WTC11 (cell line): ENCODE measurements around the gene TAB3. TPM values are rescaled to one million over a fixed set of nuclear protein-coding genes. Genes with fewer than 3 reads are reported as not detected.

Experiments
- ATAC-seq: fragments of 200-7000 bp; cut with Tn5 transposase; 2 replicates; pipeline ENCODE4 v1.10.0; 2021; ENCODE audit warnings: mild to moderate bottlenecking, moderate library complexity
- CTCF ChIA-PET: fragments of 300-600 bp; sonication (Branson Sonifier 250); formaldehyde crosslinking; loops from one replicate; lab custom pipeline; 2021; ENCODE audit warnings: antibody characterized with exemption; lab: Charles Lee
- POLR2A ChIA-PET: fragments of 350-600 bp; sonication (Branson Sonifier 250); formaldehyde crosslinking; loops from one replicate; lab custom pipeline; 2021; ENCODE audit warnings: antibody characterized with exemption; lab: Charles Lee
- DNase-seq: peaks from one replicate; pipeline ENCODE4 v3.0.0; 2021; ENCODE audit warnings: low spot score
- H3K27ac Mint-ChIP-seq: 2 replicates; pipeline ENCODE4 v1.8.0; 2021; ENCODE audit warnings: mixed read lengths
- H3K27me3 Mint-ChIP-seq: 2 replicates; pipeline ENCODE4 v1.8.0; 2021; ENCODE audit warnings: low read depth, mild to moderate bottlenecking, moderate library complexity, mixed read lengths
- H3K36me3 Mint-ChIP-seq: 2 replicates; pipeline ENCODE4 v1.8.0; 2021; ENCODE audit warnings: mixed read lengths
- H3K4me1 Mint-ChIP-seq: 2 replicates; pipeline ENCODE4 v1.8.0; 2022; ENCODE audit warnings: mixed read lengths
- H3K4me3 Mint-ChIP-seq: 2 replicates; pipeline ENCODE4 v1.8.0; 2021; ENCODE audit warnings: mild to moderate bottlenecking, moderate library complexity, mixed read lengths
- H3K9me3 Mint-ChIP-seq: 2 replicates; pipeline ENCODE4 v1.8.0; 2021; ENCODE audit warnings: mixed read lengths
- ATF1 ChIP-seq: sonication (generic); formaldehyde crosslinking; IDR thresholded peaks from 2 replicates; pipeline ENCODE4 v1.8.1; 2023; ENCODE audit warnings: mild to moderate bottlenecking, moderate library complexity, missing genetic modification reagents
- ELF4 ChIP-seq: sonication (generic); formaldehyde crosslinking; IDR thresholded peaks from 2 replicates; pipeline ENCODE4 v1.8.1; 2022; ENCODE audit warnings: low read depth, mild to moderate bottlenecking, moderate library complexity, missing genetic modification reagents
- ETV6 ChIP-seq: sonication (generic); formaldehyde crosslinking; IDR thresholded peaks from 2 replicates; pipeline ENCODE4 v1.8.1; 2022; ENCODE audit warnings: mild to moderate bottlenecking, missing genetic modification reagents
- GRHL2 ChIP-seq: fragments of 250-450 bp; sonication (Bioruptor Pico); IDR thresholded peaks from 2 replicates; pipeline ENCODE4 v1.8.0; 2022; ENCODE audit warnings: mild to moderate bottlenecking, moderate library complexity; ENCODE audit not compliant: insufficient replicate concordance, severe bottlenecking
- JUN ChIP-seq: sonication (generic); formaldehyde crosslinking; IDR thresholded peaks from 2 replicates; pipeline ENCODE4 v1.8.0; 2023; ENCODE audit warnings: mild to moderate bottlenecking, missing genetic modification reagents
- NFATC4 ChIP-seq: fragments of 250-450 bp; sonication (Bioruptor Pico); IDR thresholded peaks from 2 replicates; pipeline ENCODE4 v1.9.0; 2021; ENCODE audit warnings: mild to moderate bottlenecking
- PRRX2 ChIP-seq: fragments of 250-450 bp; sonication (Bioruptor Pico); IDR thresholded peaks from 2 replicates; pipeline ENCODE4 v1.8.0; 2021; ENCODE audit warnings: mild to moderate bottlenecking
- RORB ChIP-seq: fragments of 250-450 bp; sonication (Bioruptor Pico); IDR thresholded peaks from 2 replicates; pipeline ENCODE4 v1.9.0; 2021; ENCODE audit warnings: mild to moderate bottlenecking
- SMAD3 ChIP-seq: sonication (generic); formaldehyde crosslinking; IDR thresholded peaks from 2 replicates; pipeline ENCODE4 v1.8.0; 2022; ENCODE audit warnings: missing genetic modification reagents, mild to moderate bottlenecking, borderline replicate concordance
- SOX15 ChIP-seq: fragments of 250-450 bp; sonication (Bioruptor Pico); IDR thresholded peaks from 2 replicates; pipeline ENCODE4 v1.9.0; 2021; ENCODE audit warnings: mild to moderate bottlenecking
- SP1 ChIP-seq: sonication (generic); formaldehyde crosslinking; conservative IDR thresholded peaks from 2 replicates; pipeline ENCODE4 v1.8.1; 2022; ENCODE audit warnings: missing genetic modification reagents
- TCF7 ChIP-seq: sonication (generic); formaldehyde crosslinking; IDR thresholded peaks from 2 replicates; pipeline ENCODE4 v1.8.0; 2022; ENCODE audit warnings: mild to moderate bottlenecking, low read depth, missing genetic modification reagents, moderate library complexity
- TEAD4 ChIP-seq: sonication (generic); formaldehyde crosslinking; IDR thresholded peaks from 2 replicates; pipeline ENCODE4 v1.8.0; 2022; ENCODE audit warnings: mild to moderate bottlenecking, missing genetic modification reagents
- ZNF138 ChIP-seq: sonication (generic); formaldehyde crosslinking; conservative IDR thresholded peaks from 2 replicates; pipeline ENCODE4 v1.8.1; 2022; ENCODE audit warnings: mild to moderate bottlenecking, moderate library complexity, missing genetic modification reagents
- ZNF232 ChIP-seq: sonication (generic); formaldehyde crosslinking; IDR thresholded peaks from 2 replicates; pipeline ENCODE4 v1.8.0; 2022; ENCODE audit warnings: mild to moderate bottlenecking, missing genetic modification reagents
- total RNA-seq: library from RNA; stranded (reverse); gene quantifications from 3 replicates; pipeline ENCODE4 v1.2.3, GENCODE V29; 2021
- TF ChIP-seq, protein P1 (sequence below): sonication (generic); formaldehyde crosslinking; IDR thresholded peaks from 2 replicates; pipeline ENCODE4 v1.8.1; 2023; ENCODE audit warnings: mild to moderate bottlenecking, missing genetic modification reagents, borderline replicate concordance
- TF ChIP-seq, protein P2 (sequence below): sonication (generic); formaldehyde crosslinking; IDR thresholded peaks from 2 replicates; pipeline ENCODE4 v1.8.0; 2022; ENCODE audit warnings: mild to moderate bottlenecking, missing genetic modification reagents
- TF ChIP-seq, protein P3 (sequence below): fragments of 250-450 bp; sonication (Bioruptor Pico); IDR thresholded peaks from 2 replicates; pipeline ENCODE4 v1.9.0; 2021; ENCODE audit warnings: mild to moderate bottlenecking, borderline replicate concordance
- TF ChIP-seq, protein P4 (sequence below): sonication (generic); formaldehyde crosslinking; IDR thresholded peaks from 2 replicates; pipeline ENCODE4 v1.8.0; 2023; ENCODE audit warnings: mild to moderate bottlenecking, missing genetic modification reagents

Gene TAB3
- total RNA-seq, 1 experiment from 2014 or later = 12.0 TPM

DNA sequence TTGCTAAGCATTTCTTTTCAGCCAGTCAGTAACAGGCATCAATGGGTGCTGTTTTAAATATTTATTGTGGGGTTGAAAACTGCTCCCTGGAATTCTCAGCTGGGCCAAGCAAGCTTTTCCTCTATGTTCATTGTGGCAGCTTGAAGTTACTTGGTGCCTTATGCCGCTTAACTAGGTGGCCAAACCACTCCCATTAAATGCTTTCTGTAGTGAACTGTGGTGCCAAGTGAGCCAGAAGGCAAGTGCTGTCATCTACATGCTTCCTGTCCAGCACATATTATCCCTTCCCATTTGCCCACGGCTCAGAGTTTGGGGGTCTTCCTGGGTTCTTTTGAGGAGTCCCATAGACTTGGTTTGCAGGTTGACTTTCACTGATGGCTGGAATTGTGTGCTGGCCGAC, 64.8 kb downstream of the TAB3 start:
- Mint-ChIP-seq H3K4me3 (no peak overlapping the region), H3K36me3 (no peaks in the 10 kb centered on the region), H3K4me1 (peaks cover 8% of the 10 kb centered on the region), H3K27me3 (no peaks in the 10 kb centered on the region), H3K9me3 (no peaks in the 10 kb centered on the region), H3K27ac (no peak overlapping the region)
- ATAC-seq (no peak), DNase-seq (no peak)
- TF ChIP-seq PRRX2 = no peak
- no peak for TF ChIP-seq ELF4 (CRISPR knock-in tag)
- no peak for TF ChIP-seq TEAD4 (CRISPR knock-in tag)
- TF ChIP-seq ETV6 (CRISPR knock-in tag) = no peak
- no peak for TF ChIP-seq ZNF232
- TF ChIP-seq RORB (CRISPR knock-in tag) = no peak
- TF ChIP-seq, protein P1, sequence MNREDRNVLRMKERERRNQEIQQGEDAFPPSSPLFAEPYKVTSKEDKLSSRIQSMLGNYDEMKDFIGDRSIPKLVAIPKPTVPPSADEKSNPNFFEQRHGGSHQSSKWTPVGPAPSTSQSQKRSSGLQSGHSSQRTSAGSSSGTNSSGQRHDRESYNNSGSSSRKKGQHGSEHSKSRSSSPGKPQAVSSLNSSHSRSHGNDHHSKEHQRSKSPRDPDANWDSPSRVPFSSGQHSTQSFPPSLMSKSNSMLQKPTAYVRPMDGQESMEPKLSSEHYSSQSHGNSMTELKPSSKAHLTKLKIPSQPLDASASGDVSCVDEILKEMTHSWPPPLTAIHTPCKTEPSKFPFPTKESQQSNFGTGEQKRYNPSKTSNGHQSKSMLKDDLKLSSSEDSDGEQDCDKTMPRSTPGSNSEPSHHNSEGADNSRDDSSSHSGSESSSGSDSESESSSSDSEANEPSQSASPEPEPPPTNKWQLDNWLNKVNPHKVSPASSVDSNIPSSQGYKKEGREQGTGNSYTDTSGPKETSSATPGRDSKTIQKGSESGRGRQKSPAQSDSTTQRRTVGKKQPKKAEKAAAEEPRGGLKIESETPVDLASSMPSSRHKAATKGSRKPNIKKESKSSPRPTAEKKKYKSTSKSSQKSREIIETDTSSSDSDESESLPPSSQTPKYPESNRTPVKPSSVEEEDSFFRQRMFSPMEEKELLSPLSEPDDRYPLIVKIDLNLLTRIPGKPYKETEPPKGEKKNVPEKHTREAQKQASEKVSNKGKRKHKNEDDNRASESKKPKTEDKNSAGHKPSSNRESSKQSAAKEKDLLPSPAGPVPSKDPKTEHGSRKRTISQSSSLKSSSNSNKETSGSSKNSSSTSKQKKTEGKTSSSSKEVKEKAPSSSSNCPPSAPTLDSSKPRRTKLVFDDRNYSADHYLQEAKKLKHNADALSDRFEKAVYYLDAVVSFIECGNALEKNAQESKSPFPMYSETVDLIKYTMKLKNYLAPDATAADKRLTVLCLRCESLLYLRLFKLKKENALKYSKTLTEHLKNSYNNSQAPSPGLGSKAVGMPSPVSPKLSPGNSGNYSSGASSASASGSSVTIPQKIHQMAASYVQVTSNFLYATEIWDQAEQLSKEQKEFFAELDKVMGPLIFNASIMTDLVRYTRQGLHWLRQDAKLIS (CRISPR knock-in tag) = no peak
- no peak for TF ChIP-seq JUN (CRISPR knock-in tag)
- no peak for TF ChIP-seq GRHL2 (CRISPR knock-in tag)
- POLR2A ChIA-PET = no interaction called here
- CTCF ChIA-PET = interaction anchor here (0.5 kb wide), 1 partner anchor 879 kb away, joined by 3 read pairs; no protein-coding TSS in a partner anchor

DNA sequence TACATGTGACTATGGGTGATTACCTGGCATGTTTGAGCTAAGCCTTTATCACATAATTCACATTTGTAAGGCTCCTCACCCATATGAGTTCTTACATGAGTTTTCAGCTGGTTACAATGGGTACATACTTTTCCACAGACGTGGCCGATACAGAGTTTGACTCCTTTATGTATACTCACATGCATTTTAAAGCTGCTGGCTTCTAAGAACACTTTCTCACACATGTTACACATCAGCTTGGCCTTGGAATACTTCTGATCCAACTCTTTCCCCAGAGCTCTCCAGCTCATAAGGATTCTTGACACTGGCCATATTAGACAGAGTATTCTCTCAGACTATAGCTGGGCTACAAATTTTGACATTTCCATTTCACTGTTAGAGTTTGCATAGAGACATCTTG, 66.3 kb downstream of the TAB3 start:
- POLR2A ChIA-PET = no interaction called here
- H3K27ac Mint-ChIP-seq = no peak overlapping the region
- peaks cover 8% of the 10 kb centered on the region for H3K4me1 Mint-ChIP-seq
- DNase-seq = no peak
- no peaks in the 10 kb centered on the region for H3K9me3 Mint-ChIP-seq
- CTCF ChIA-PET = no interaction called here
- TF ChIP-seq, protein P2, sequence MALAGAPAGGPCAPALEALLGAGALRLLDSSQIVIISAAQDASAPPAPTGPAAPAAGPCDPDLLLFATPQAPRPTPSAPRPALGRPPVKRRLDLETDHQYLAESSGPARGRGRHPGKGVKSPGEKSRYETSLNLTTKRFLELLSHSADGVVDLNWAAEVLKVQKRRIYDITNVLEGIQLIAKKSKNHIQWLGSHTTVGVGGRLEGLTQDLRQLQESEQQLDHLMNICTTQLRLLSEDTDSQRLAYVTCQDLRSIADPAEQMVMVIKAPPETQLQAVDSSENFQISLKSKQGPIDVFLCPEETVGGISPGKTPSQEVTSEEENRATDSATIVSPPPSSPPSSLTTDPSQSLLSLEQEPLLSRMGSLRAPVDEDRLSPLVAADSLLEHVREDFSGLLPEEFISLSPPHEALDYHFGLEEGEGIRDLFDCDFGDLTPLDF (CRISPR knock-in tag) = no peak
- TF ChIP-seq, protein P3, sequence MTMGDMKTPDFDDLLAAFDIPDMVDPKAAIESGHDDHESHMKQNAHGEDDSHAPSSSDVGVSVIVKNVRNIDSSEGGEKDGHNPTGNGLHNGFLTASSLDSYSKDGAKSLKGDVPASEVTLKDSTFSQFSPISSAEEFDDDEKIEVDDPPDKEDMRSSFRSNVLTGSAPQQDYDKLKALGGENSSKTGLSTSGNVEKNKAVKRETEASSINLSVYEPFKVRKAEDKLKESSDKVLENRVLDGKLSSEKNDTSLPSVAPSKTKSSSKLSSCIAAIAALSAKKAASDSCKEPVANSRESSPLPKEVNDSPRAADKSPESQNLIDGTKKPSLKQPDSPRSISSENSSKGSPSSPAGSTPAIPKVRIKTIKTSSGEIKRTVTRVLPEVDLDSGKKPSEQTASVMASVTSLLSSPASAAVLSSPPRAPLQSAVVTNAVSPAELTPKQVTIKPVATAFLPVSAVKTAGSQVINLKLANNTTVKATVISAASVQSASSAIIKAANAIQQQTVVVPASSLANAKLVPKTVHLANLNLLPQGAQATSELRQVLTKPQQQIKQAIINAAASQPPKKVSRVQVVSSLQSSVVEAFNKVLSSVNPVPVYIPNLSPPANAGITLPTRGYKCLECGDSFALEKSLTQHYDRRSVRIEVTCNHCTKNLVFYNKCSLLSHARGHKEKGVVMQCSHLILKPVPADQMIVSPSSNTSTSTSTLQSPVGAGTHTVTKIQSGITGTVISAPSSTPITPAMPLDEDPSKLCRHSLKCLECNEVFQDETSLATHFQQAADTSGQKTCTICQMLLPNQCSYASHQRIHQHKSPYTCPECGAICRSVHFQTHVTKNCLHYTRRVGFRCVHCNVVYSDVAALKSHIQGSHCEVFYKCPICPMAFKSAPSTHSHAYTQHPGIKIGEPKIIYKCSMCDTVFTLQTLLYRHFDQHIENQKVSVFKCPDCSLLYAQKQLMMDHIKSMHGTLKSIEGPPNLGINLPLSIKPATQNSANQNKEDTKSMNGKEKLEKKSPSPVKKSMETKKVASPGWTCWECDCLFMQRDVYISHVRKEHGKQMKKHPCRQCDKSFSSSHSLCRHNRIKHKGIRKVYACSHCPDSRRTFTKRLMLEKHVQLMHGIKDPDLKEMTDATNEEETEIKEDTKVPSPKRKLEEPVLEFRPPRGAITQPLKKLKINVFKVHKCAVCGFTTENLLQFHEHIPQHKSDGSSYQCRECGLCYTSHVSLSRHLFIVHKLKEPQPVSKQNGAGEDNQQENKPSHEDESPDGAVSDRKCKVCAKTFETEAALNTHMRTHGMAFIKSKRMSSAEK (CRISPR knock-in tag) = no peak
- TF ChIP-seq ZNF138 (no peak), ATF1 (CRISPR knock-in tag) (no peak), SP1 (CRISPR knock-in tag) (no peak), NFATC4 (CRISPR knock-in tag) (no peak), SMAD3 (CRISPR knock-in tag) (no peak), SOX15 (CRISPR knock-in tag) (no peak), TCF7 (no peak)
- TF ChIP-seq, protein P4, sequence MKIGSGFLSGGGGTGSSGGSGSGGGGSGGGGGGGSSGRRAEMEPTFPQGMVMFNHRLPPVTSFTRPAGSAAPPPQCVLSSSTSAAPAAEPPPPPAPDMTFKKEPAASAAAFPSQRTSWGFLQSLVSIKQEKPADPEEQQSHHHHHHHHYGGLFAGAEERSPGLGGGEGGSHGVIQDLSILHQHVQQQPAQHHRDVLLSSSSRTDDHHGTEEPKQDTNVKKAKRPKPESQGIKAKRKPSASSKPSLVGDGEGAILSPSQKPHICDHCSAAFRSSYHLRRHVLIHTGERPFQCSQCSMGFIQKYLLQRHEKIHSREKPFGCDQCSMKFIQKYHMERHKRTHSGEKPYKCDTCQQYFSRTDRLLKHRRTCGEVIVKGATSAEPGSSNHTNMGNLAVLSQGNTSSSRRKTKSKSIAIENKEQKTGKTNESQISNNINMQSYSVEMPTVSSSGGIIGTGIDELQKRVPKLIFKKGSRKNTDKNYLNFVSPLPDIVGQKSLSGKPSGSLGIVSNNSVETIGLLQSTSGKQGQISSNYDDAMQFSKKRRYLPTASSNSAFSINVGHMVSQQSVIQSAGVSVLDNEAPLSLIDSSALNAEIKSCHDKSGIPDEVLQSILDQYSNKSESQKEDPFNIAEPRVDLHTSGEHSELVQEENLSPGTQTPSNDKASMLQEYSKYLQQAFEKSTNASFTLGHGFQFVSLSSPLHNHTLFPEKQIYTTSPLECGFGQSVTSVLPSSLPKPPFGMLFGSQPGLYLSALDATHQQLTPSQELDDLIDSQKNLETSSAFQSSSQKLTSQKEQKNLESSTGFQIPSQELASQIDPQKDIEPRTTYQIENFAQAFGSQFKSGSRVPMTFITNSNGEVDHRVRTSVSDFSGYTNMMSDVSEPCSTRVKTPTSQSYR (CRISPR knock-in tag) = no peak
- H3K4me3 Mint-ChIP-seq = no peak overlapping the region
- ATAC-seq = no peak
- no peaks in the 10 kb centered on the region for H3K36me3 Mint-ChIP-seq
- H3K27me3 Mint-ChIP-seq = no peaks in the 10 kb centered on the region
